K562 (cell line): ENCODE results near the gene DIP2C. TPM values are rescaled to one million over a fixed set of nuclear protein-coding genes. Genes with fewer than 3 reads are reported as not detected.

Experiments
- ATAC-seq: fragments of 200-7000 bp; cut with Tn5 transposase; 3 replicates; pipeline ENCODE4 v1.9.1; 2020; ENCODE audit warnings: moderate library complexity
- BruUV-seq: library from RNA; stranded (reverse); fragments of 400-500 nt; replicated peaks from 2 replicates; lab custom pipeline; 2021; lab: Mats Ljungman, UMichigan
- CTCF ChIA-PET: fragments of 300-600 bp; formaldehyde crosslinking; extraction: SDS; loops from one replicate; lab custom pipeline; 2021; ENCODE audit warnings: low intra/inter-chr PET ratio; lab: Yijun Ruan, JAX
- POLR2A ChIA-PET: fragments of 300-600, 350-650 bp; sonication (Branson Sonifier 250); formaldehyde crosslinking; extraction: SDS; loops from one replicate; lab custom pipeline; 2021; ENCODE audit warnings: antibody characterized with exemption, inconsistent platforms; lab: Yijun Ruan, JAX
- DNase-seq, 4 experiments: peaks; one replicate each; pipeline versions ENCODE4 v3.0.0 to v3.0.0-alpha.2; 2011 to 2018; ENCODE audit warnings: low spot score in 3 of 4, mixed read lengths in 3 of 4; ENCODE audit errors: extremely low read depth in 1 of 4
- FAIRE-seq: peaks from 2 replicates; lab custom pipeline; 2011; peaks lifted over from hg19 to GRCh38; lab: Jason Lieb, UNC
- H2AFZ ChIP-seq: 2 replicates; pipeline ENCODE4 v1.6.0; 2011; ENCODE audit warnings: low read depth, low read length, control low read depth, inconsistent platforms
- H3K27ac ChIP-seq: fragments of 200-600 bp; 3 replicates; pipeline ENCODE4 v1.8.0; 2011; ENCODE audit warnings: low read depth, mild to moderate bottlenecking, control low read depth, inconsistent platforms, low read length, moderate library complexity, mixed read lengths; ENCODE audit errors: extremely low read depth
- H3K27me3 ChIP-seq, 2 experiments: fragments of 300-600 bp in 1 of 2; 2 replicates in 1 of 2; 3 replicates in 1 of 2; pipeline versions ENCODE4 v1.6.0 to v1.8.0; 2011; ENCODE audit warnings: inconsistent platforms in 2 of 2, low read length in 2 of 2, mild to moderate bottlenecking in 1 of 2, mixed read lengths in 1 of 2, moderate library complexity in 1 of 2; ENCODE audit not compliant: control insufficient read depth in 2 of 2, insufficient read depth in 2 of 2
- H3K36me3 ChIP-seq: fragments of 300-600 bp; 3 replicates; pipeline ENCODE4 v1.8.0; 2011; ENCODE audit warnings: mild to moderate bottlenecking, low read length, inconsistent platforms; ENCODE audit not compliant: control insufficient read depth, insufficient read depth
- H3K4me1 ChIP-seq, 2 experiments: fragments of 200-600 bp in 1 of 2; replicated peaks in 1 of 2; 2 replicates in 1 of 2; 3 replicates in 1 of 2; pipeline versions ENCODE4 v1.5.1 to v1.8.0; 2011; ENCODE audit warnings: inconsistent platforms in 2 of 2, low read length in 2 of 2, mild to moderate bottlenecking in 1 of 2, mixed read lengths in 1 of 2, moderate library complexity in 1 of 2; ENCODE audit not compliant: control insufficient read depth in 2 of 2, insufficient read depth in 2 of 2
- H3K4me2 ChIP-seq: 2 replicates; pipeline ENCODE4 v1.6.1; 2011; ENCODE audit warnings: low read length, control low read depth, inconsistent platforms, mixed read lengths; ENCODE audit not compliant: insufficient read depth
- H3K4me3 ChIP-seq: fragments of 200-600 bp; sonication (generic), shearing (Covaris generic); 2 replicates; pipeline ENCODE4 v1.5.1; 2016; ENCODE audit warnings: control low read depth, inconsistent platforms
- H3K79me2 ChIP-seq: fragments of 200-600 bp; 3 replicates; pipeline ENCODE4 v1.8.0; 2011; ENCODE audit warnings: low read length, inconsistent platforms; ENCODE audit not compliant: control insufficient read depth, insufficient read depth
- H3K9ac ChIP-seq, 2 experiments: 2 replicates each; pipeline versions ENCODE4 v1.6.0 to v1.6.1; 2011; ENCODE audit warnings: low read depth in 2 of 2, low read length in 2 of 2, control low read depth in 1 of 2, inconsistent platforms in 1 of 2, mild to moderate bottlenecking in 1 of 2, mixed read lengths in 1 of 2; ENCODE audit not compliant: insufficient read depth in 1 of 2
- H3K9me1 ChIP-seq: one replicate; pipeline ENCODE4 v1.6.0; 2011; ENCODE audit warnings: inconsistent platforms, mild to moderate bottlenecking, low read length, moderate library complexity; ENCODE audit not compliant: control insufficient read depth, insufficient read depth
- H3K9me3 ChIP-seq: replicated peaks from 2 replicates; pipeline ENCODE4 v1.5.1; 2011; ENCODE audit warnings: low read depth, low read length, inconsistent platforms; ENCODE audit not compliant: control insufficient read depth, insufficient read depth
- H4K20me1 ChIP-seq: replicated peaks from 2 replicates; pipeline ENCODE4 v1.6.1; 2011; ENCODE audit warnings: low read length, inconsistent platforms, mixed read lengths; ENCODE audit not compliant: control insufficient read depth, insufficient read depth
- IFI16 ChIP-seq: fragments of 250-450 bp; sonication (Bioruptor Pico); IDR thresholded peaks from 2 replicates; pipeline ENCODE4 v2.1.2; 2022; ENCODE audit warnings: mild to moderate bottlenecking, inconsistent platforms
- NCOA1 ChIP-seq: fragments of 450-650 bp; IDR thresholded peaks from 2 replicates; pipeline ENCODE4 v1.6.1; 2016; ENCODE audit warnings: low read depth
- NCOA4 ChIP-seq: fragments of 450-650 bp; IDR thresholded peaks from 2 replicates; pipeline ENCODE4 v1.6.1; 2018; ENCODE audit warnings: mild to moderate bottlenecking; ENCODE audit not compliant: partially characterized antibody
- POLR2G ChIP-seq: fragments of 200-400 bp; formaldehyde crosslinking; IDR thresholded peaks from 2 replicates; pipeline ENCODE4 v1.6.1; 2017; ENCODE audit warnings: low read depth, mild to moderate bottlenecking, antibody characterized with exemption, low read length, moderate library complexity
- ZC3H4 ChIP-seq: sonication (generic); formaldehyde crosslinking; IDR thresholded peaks from 2 replicates; pipeline ENCODE4 v1.9.0; 2021; ENCODE audit warnings: missing genetic modification reagents, borderline replicate concordance
- WGBS: fragments of 100-300 bp; shearing (Covaris generic); methylation state at CpG from one replicate; pipeline ENCODE4 v1.1.6; 2016; ENCODE audit warnings: low coverage, mixed read lengths; ENCODE audit not compliant: insufficient coverage; ENCODE audit errors: missing lambda C conversion rate; 5-methylcytosine and 5-hydroxymethylcytosine counted together
- in situ Hi-C: fragments of 300-500 bp; cut with MboI; formaldehyde crosslinking; loops from 4 replicates; pipeline ENCODE4 v1.15.0; 2018; ENCODE audit warnings: inconsistent platforms, mixed read lengths
- intact Hi-C: fragments of 100-400 bp; cut with micrococcal nuclease; formaldehyde crosslinking; loops from 2 replicates; pipeline ENCODE4 v1.14.2; 2022
- polyA plus RNA-seq, 8 experiments: library from polyadenylated mRNA; depleted of rRNA in 4 of 8; stranded (reverse) in 5 of 8; unstranded in 3 of 8; fragments of >200 nt; fragmentation: Nextera tagmentation in 2 of 8; fragmentation: Illumina TruSeq in 1 of 8; extraction: Ambion mirVana in 2 of 8; extraction: Trizol in 1 of 8; gene quantifications; 2 replicates each; pipeline versions ENCODE4 v1.2.1 to v1.2.3, GENCODE V29; 2011 to 2014; ENCODE audit warnings: inconsistent platforms in 1 of 8, missing spikeins in 1 of 8
- total RNA-seq, 7 experiments: library from RNA; depleted of rRNA in 6 of 7; stranded (reverse); fragments of >200 nt in 6 of 7; fragmentation: Illumina TruSeq in 2 of 7; extraction: Trizol in 2 of 7; gene quantifications; 2 replicates each; pipeline versions ENCODE4 v1.2.1 to v1.2.3, GENCODE V29; 2011 to 2021; ENCODE audit warnings: low replicate concordance in 1 of 7
- TF ChIP-seq, protein P1 (sequence below): sonication (generic); formaldehyde crosslinking; IDR thresholded peaks from 2 replicates; pipeline ENCODE4 v1.8.0; 2022; ENCODE audit warnings: mild to moderate bottlenecking, missing genetic modification reagents
- TF ChIP-seq, protein P2 (sequence below): fragments of 450-650 bp; IDR thresholded peaks from 2 replicates; pipeline ENCODE4 v1.6.1; 2016; ENCODE audit warnings: mild to moderate bottlenecking, moderate library complexity

DIP2C gene
- total and polyA plus RNA-seq, 9 of the 15 experiments (the other 6 are each of a cell fraction or from before 2014, with no cell fraction given), result 0.01 TPM; not detected in 8

DNA sequence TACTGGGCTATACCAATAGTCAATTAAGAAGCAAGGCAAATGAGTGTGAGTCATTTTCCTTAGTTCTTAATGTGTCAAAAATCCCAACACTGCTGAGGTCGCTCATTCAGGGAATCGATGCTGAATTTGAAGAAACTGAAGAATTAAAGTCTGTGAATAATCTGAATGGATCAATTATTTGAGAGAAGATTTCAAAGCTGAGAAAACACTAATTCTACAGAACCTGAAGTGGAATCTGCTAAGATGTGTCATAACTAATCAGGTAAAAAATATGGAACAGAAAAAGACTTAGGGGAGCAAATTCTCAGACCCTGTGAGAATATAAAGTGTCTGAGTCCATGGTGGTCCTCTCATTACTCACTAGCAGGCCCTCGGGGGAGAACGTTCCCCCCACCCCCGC is 125.6 kb downstream of the DIP2C start:
- POLR2A ChIA-PET, result no interaction called here
- no peak for TF ChIP-seq NCOA4
- TF ChIP-seq, protein P1, sequence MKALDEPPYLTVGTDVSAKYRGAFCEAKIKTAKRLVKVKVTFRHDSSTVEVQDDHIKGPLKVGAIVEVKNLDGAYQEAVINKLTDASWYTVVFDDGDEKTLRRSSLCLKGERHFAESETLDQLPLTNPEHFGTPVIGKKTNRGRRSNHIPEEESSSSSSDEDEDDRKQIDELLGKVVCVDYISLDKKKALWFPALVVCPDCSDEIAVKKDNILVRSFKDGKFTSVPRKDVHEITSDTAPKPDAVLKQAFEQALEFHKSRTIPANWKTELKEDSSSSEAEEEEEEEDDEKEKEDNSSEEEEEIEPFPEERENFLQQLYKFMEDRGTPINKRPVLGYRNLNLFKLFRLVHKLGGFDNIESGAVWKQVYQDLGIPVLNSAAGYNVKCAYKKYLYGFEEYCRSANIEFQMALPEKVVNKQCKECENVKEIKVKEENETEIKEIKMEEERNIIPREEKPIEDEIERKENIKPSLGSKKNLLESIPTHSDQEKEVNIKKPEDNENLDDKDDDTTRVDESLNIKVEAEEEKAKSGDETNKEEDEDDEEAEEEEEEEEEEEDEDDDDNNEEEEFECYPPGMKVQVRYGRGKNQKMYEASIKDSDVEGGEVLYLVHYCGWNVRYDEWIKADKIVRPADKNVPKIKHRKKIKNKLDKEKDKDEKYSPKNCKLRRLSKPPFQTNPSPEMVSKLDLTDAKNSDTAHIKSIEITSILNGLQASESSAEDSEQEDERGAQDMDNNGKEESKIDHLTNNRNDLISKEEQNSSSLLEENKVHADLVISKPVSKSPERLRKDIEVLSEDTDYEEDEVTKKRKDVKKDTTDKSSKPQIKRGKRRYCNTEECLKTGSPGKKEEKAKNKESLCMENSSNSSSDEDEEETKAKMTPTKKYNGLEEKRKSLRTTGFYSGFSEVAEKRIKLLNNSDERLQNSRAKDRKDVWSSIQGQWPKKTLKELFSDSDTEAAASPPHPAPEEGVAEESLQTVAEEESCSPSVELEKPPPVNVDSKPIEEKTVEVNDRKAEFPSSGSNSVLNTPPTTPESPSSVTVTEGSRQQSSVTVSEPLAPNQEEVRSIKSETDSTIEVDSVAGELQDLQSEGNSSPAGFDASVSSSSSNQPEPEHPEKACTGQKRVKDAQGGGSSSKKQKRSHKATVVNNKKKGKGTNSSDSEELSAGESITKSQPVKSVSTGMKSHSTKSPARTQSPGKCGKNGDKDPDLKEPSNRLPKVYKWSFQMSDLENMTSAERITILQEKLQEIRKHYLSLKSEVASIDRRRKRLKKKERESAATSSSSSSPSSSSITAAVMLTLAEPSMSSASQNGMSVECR, result no peak
- no peak for TF ChIP-seq IFI16
- TF ChIP-seq NCOA1, result no peak
- TF ChIP-seq POLR2G, result no peak
- no peak for TF ChIP-seq ZC3H4 (CRISPR knock-in tag)
- TF ChIP-seq, protein P2, sequence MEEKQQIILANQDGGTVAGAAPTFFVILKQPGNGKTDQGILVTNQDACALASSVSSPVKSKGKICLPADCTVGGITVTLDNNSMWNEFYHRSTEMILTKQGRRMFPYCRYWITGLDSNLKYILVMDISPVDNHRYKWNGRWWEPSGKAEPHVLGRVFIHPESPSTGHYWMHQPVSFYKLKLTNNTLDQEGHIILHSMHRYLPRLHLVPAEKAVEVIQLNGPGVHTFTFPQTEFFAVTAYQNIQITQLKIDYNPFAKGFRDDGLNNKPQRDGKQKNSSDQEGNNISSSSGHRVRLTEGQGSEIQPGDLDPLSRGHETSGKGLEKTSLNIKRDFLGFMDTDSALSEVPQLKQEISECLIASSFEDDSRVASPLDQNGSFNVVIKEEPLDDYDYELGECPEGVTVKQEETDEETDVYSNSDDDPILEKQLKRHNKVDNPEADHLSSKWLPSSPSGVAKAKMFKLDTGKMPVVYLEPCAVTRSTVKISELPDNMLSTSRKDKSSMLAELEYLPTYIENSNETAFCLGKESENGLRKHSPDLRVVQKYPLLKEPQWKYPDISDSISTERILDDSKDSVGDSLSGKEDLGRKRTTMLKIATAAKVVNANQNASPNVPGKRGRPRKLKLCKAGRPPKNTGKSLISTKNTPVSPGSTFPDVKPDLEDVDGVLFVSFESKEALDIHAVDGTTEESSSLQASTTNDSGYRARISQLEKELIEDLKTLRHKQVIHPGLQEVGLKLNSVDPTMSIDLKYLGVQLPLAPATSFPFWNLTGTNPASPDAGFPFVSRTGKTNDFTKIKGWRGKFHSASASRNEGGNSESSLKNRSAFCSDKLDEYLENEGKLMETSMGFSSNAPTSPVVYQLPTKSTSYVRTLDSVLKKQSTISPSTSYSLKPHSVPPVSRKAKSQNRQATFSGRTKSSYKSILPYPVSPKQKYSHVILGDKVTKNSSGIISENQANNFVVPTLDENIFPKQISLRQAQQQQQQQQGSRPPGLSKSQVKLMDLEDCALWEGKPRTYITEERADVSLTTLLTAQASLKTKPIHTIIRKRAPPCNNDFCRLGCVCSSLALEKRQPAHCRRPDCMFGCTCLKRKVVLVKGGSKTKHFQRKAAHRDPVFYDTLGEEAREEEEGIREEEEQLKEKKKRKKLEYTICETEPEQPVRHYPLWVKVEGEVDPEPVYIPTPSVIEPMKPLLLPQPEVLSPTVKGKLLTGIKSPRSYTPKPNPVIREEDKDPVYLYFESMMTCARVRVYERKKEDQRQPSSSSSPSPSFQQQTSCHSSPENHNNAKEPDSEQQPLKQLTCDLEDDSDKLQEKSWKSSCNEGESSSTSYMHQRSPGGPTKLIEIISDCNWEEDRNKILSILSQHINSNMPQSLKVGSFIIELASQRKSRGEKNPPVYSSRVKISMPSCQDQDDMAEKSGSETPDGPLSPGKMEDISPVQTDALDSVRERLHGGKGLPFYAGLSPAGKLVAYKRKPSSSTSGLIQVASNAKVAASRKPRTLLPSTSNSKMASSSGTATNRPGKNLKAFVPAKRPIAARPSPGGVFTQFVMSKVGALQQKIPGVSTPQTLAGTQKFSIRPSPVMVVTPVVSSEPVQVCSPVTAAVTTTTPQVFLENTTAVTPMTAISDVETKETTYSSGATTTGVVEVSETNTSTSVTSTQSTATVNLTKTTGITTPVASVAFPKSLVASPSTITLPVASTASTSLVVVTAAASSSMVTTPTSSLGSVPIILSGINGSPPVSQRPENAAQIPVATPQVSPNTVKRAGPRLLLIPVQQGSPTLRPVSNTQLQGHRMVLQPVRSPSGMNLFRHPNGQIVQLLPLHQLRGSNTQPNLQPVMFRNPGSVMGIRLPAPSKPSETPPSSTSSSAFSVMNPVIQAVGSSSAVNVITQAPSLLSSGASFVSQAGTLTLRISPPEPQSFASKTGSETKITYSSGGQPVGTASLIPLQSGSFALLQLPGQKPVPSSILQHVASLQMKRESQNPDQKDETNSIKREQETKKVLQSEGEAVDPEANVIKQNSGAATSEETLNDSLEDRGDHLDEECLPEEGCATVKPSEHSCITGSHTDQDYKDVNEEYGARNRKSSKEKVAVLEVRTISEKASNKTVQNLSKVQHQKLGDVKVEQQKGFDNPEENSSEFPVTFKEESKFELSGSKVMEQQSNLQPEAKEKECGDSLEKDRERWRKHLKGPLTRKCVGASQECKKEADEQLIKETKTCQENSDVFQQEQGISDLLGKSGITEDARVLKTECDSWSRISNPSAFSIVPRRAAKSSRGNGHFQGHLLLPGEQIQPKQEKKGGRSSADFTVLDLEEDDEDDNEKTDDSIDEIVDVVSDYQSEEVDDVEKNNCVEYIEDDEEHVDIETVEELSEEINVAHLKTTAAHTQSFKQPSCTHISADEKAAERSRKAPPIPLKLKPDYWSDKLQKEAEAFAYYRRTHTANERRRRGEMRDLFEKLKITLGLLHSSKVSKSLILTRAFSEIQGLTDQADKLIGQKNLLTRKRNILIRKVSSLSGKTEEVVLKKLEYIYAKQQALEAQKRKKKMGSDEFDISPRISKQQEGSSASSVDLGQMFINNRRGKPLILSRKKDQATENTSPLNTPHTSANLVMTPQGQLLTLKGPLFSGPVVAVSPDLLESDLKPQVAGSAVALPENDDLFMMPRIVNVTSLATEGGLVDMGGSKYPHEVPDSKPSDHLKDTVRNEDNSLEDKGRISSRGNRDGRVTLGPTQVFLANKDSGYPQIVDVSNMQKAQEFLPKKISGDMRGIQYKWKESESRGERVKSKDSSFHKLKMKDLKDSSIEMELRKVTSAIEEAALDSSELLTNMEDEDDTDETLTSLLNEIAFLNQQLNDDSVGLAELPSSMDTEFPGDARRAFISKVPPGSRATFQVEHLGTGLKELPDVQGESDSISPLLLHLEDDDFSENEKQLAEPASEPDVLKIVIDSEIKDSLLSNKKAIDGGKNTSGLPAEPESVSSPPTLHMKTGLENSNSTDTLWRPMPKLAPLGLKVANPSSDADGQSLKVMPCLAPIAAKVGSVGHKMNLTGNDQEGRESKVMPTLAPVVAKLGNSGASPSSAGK, result no peak

More for the DNA sequence above, 125.6 kb downstream of the DIP2C start:
- Histone ChIP-seq H4K20me1 (no peaks in the 10 kb centered on the region; the same call in 1 of the 2 replicates), H3K27ac (no peak overlapping the region), H3K36me3 (no peaks in the 10 kb centered on the region), H3K4me3 (no peak overlapping the region), H2AFZ (no peak overlapping the region), H3K9me1 (no peaks in the 10 kb centered on the region), H3K27me3 (peaks cover 19 to 62% of the 10 kb centered on the region in 2 experiments), H3K79me2 (no peaks in the 10 kb centered on the region), H3K9ac (no peak overlapping the region), H3K9me3 (0 out of 2 replicates have a peak, but pooled peaks cover 2% of the 10 kb centered on the region), H3K4me2 (no peak overlapping the region), H3K4me1 (no peaks in the 10 kb centered on the region)
- in situ Hi-C loops (no loop called here), intact Hi-C loops (no loop called here)
- 0% methylated on average over 5 of the region's 5 CpGs for WGBS
- BruUV-seq, result no TSS peak
- ATAC-seq (no peak), FAIRE-seq (no peak), DNase-seq (no peak)
- CTCF ChIA-PET, result no interaction called here
